BLaER1 (cell line): ENCODE results near the gene SLC7A4.
"Not testable (repeated sequence)": the region's sequence is repeated elsewhere in the genome, so short reads cannot be mapped to it uniquely, and the experiment has no call there.

Experiments
- H3K27ac ChIP-seq: shearing (Covaris generic); formaldehyde crosslinking; 2 replicates; pipeline ENCODE4 v1.8.1; 2022
- H3K27me3 ChIP-seq: shearing (Covaris generic); formaldehyde crosslinking; 2 replicates; pipeline ENCODE4 v1.8.1; 2022
- H3K36me3 ChIP-seq: shearing (Covaris generic); formaldehyde crosslinking; 2 replicates; pipeline ENCODE4 v1.8.1; 2022
- H3K4me1 ChIP-seq: shearing (Covaris generic); formaldehyde crosslinking; 2 replicates; pipeline ENCODE4 v1.8.1; 2022
- H3K4me2 ChIP-seq: shearing (Covaris generic); formaldehyde crosslinking; 2 replicates; pipeline ENCODE4 v1.8.1; 2022
- H3K4me3 ChIP-seq: shearing (Covaris generic); formaldehyde crosslinking; 2 replicates; pipeline ENCODE4 v1.8.1; 2022
- H3K9ac ChIP-seq: shearing (Covaris generic); formaldehyde crosslinking; 2 replicates; pipeline ENCODE4 v1.8.1; 2022
- H3K9me3 ChIP-seq: shearing (Covaris generic); formaldehyde crosslinking; 2 replicates; pipeline ENCODE4 v1.8.1; 2022
- H4K20me1 ChIP-seq: shearing (Covaris generic); formaldehyde crosslinking; 2 replicates; pipeline ENCODE4 v1.8.1; 2022
- Cebpa-rat ChIP-seq: shearing (Covaris generic); IDR thresholded peaks from 2 replicates; pipeline ENCODE4 v1.8.1; 2022

Gene SLC7A4

GRCh38 chr22:21051831-21052400 is 19.6 kb upstream of the SLC7A4 start:
- no peak overlapping the region for H3K4me3 ChIP-seq
- H3K4me2 ChIP-seq: peak overlapping the region; percentile 44
- TF ChIP-seq Cebpa-rat: no peak
- H3K36me3 ChIP-seq: no peaks in the 10 kb centered on the region
- no peak overlapping the region; the same call in 1 of the 2 replicates for H3K27ac ChIP-seq
- no peaks in the 10 kb centered on the region for H3K9me3 ChIP-seq
- no peaks in the 10 kb centered on the region for H3K27me3 ChIP-seq
- no peaks in the 10 kb centered on the region for H4K20me1 ChIP-seq
- peaks cover 52% of the 10 kb centered on the region for H3K4me1 ChIP-seq
- no peak overlapping the region for H3K9ac ChIP-seq

GRCh38 chr22:21051145-21051830 is 18.9 kb upstream of the SLC7A4 start:
- no peak overlapping the region for H3K27ac ChIP-seq
- no peaks in the 10 kb centered on the region for H4K20me1 ChIP-seq
- no peak overlapping the region for H3K4me3 ChIP-seq
- H3K9me3 ChIP-seq: no peaks in the 10 kb centered on the region
- H3K4me1 ChIP-seq: peaks cover 46% of the 10 kb centered on the region
- H3K27me3 ChIP-seq: no peaks in the 10 kb centered on the region
- H3K4me2 ChIP-seq: peak overlapping the region; percentile 44
- no peaks in the 10 kb centered on the region for H3K36me3 ChIP-seq
- H3K9ac ChIP-seq: no peak overlapping the region
- no peak for TF ChIP-seq Cebpa-rat

- peaks cover 45% of the 10 kb centered on the region for H3K4me1 ChIP-seq
Measured at GRCh38 chr22:21048965-21049364, 16.6 kb upstream of the SLC7A4 start.

GRCh38 chr22:21048448-21048847 is 16.1 kb upstream of the SLC7A4 start:
- not testable (repeated sequence) for H4K20me1 ChIP-seq, H3K9me3 ChIP-seq, H3K9ac ChIP-seq, H3K4me3 ChIP-seq, H3K36me3 ChIP-seq, H3K4me2 ChIP-seq, H3K27ac ChIP-seq, H3K27me3 ChIP-seq
- H3K4me1 ChIP-seq: peaks cover 45% of the 10 kb centered on the region

More at GRCh38 chr22:21048965-21049364, 16.6 kb upstream of the SLC7A4 start:
- not testable (repeated sequence) for H3K9me3 ChIP-seq, H3K4me2 ChIP-seq, H3K27ac ChIP-seq, H3K36me3 ChIP-seq, H4K20me1 ChIP-seq, H3K9ac ChIP-seq, H3K27me3 ChIP-seq, H3K4me3 ChIP-seq

GRCh38 chr22:21047730-21048129 is 15.4 kb upstream of the SLC7A4 start:
- H3K27me3 ChIP-seq: no peaks in the 10 kb centered on the region
- H3K4me2 ChIP-seq: no peak overlapping the region
- peaks cover 44% of the 10 kb centered on the region for H3K4me1 ChIP-seq
- TF ChIP-seq Cebpa-rat: no peak
- no peaks in the 10 kb centered on the region for H3K9me3 ChIP-seq
- H3K27ac ChIP-seq: no peak overlapping the region
- H3K9ac ChIP-seq: no peak overlapping the region
- H4K20me1 ChIP-seq: peaks cover 6% of the 10 kb centered on the region; the same call in 1 of the 2 replicates
- no peak overlapping the region for H3K4me3 ChIP-seq
- no peaks in the 10 kb centered on the region for H3K36me3 ChIP-seq

GRCh38 chr22:21047035-21047661 is 14.8 kb upstream of the SLC7A4 start:
- peaks cover 6% of the 10 kb centered on the region; the same call in 1 of the 2 replicates for H4K20me1 ChIP-seq
- no peaks in the 10 kb centered on the region for H3K9me3 ChIP-seq
- H3K36me3 ChIP-seq: no peaks in the 10 kb centered on the region
- H3K4me3 ChIP-seq: no peak overlapping the region
- no peak overlapping the region for H3K4me2 ChIP-seq
- no peaks in the 10 kb centered on the region for H3K27me3 ChIP-seq
- no peak overlapping the region for H3K27ac ChIP-seq
- no peak overlapping the region for H3K9ac ChIP-seq
- peaks cover 43% of the 10 kb centered on the region for H3K4me1 ChIP-seq
- TF ChIP-seq Cebpa-rat: no peak

- H3K9ac ChIP-seq: peak within 1 kb of the TSS; percentile 40; the same call in 1 of the 2 replicates
- H4K20me1 ChIP-seq: peaks cover 6% of the 10 kb centered on the region; the same call in 1 of the 2 replicates
- peaks cover 29% of the 10 kb centered on the region for H3K4me1 ChIP-seq
- no peaks in the 10 kb centered on the region for H3K36me3 ChIP-seq
- peak within 1 kb of the TSS; percentile 86 for H3K4me2 ChIP-seq
- no peak for TF ChIP-seq Cebpa-rat
- peak within 1 kb of the TSS; percentile 42 for H3K4me3 ChIP-seq
- H3K27me3 ChIP-seq: no peaks in the 10 kb centered on the region
- no peaks in the 10 kb centered on the region for H3K9me3 ChIP-seq
- no peak within 1 kb of the TSS for H3K27ac ChIP-seq
Measured at GRCh38 chr22:21045585-21046294, 13.4 kb upstream of the SLC7A4 start, which contains the start of gene LRRC74B. LRRC74B (plus strand) TSS chr22:21045946; CDS start chr22:21045987, 41 bp downstream.

GRCh38 chr22:21044931-21045584 is 12.7 kb upstream of the SLC7A4 start:
- Histone ChIP-seq H3K9me3 (no peaks in the 10 kb centered on the region), H3K4me1 (peaks cover 29% of the 10 kb centered on the region), H3K36me3 (no peaks in the 10 kb centered on the region), H3K4me3 (peak overlapping the region; percentile 42), H3K27ac (no peak overlapping the region), H3K27me3 (no peaks in the 10 kb centered on the region), H3K4me2 (peak overlapping the region; percentile 86), H3K9ac (peak overlapping the region; percentile 40; the same call in 1 of the 2 replicates), H4K20me1 (peaks cover 6% of the 10 kb centered on the region; the same call in 1 of the 2 replicates)
- no peak for TF ChIP-seq Cebpa-rat

GRCh38 chr22:21043860-21044535 is 11.6 kb upstream of the SLC7A4 start:
- peaks cover 29% of the 10 kb centered on the region for H3K4me1 ChIP-seq
- H3K9ac ChIP-seq: no peak overlapping the region
- H3K27ac ChIP-seq: no peak overlapping the region
- H4K20me1 ChIP-seq: peaks cover 6% of the 10 kb centered on the region; the same call in 1 of the 2 replicates
- no peak for TF ChIP-seq Cebpa-rat
- no peaks in the 10 kb centered on the region for H3K9me3 ChIP-seq
- H3K27me3 ChIP-seq: no peaks in the 10 kb centered on the region
- H3K4me3 ChIP-seq: no peak overlapping the region
- peak overlapping the region; percentile 86 for H3K4me2 ChIP-seq
- H3K36me3 ChIP-seq: no peaks in the 10 kb centered on the region
